Amygdala (tissue), 56 donors: ENCODE results near the gene SPRYD3.

Source experiments
- DNase-seq, 56 donors: peaks; one replicate each; lab custom pipeline; 2025; lab: John Stamatoyannopoulos, UW

SPRYD3 gene

DNA sequence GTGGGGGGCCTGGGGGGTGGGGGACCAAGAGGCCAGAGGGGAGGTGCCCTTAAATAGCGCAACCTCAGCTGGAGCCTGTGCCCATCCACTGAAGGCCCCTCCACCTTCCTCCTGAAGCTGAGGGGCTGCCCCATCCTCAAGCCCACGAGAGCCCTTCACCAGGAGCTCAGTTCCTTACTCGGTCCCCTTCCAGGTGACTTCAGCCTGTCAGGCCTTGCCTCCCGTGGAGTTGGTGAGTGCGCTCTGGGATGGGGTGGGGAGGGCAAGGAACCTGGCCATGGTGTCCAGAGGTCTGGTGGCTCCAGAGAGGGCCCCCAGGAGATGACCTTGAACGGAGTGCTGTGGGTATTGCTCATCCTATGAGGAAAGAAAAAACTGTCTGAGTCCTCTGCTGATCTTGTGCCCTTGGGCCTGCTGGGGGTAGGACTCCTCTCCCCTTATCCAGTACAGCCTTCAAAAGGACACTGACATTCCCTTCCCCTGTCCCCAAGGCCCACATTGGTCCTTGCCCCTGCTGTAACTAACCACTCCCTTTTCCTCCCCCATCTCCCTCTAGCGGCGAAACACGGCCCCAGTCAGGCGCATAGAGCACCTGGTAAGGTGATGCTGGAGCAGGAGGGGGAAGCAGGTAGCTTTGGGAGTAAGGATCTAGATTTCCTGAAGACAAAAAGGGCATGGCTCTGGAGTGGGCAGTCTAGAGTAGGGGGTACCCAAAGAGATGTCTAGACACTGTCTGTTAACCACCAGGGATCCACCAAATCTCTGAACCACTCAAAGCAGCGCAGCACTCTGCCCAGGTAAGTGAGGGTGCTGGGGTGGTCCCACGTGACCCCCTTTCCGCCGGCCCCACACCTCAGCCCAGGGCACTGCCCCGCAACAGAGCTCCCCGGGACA, 25.7 kb downstream of the SPRYD3 start:
- DNase-seq = peak in 40 of 56 donors; percentile 4 to 71 (median 48)

DNA sequence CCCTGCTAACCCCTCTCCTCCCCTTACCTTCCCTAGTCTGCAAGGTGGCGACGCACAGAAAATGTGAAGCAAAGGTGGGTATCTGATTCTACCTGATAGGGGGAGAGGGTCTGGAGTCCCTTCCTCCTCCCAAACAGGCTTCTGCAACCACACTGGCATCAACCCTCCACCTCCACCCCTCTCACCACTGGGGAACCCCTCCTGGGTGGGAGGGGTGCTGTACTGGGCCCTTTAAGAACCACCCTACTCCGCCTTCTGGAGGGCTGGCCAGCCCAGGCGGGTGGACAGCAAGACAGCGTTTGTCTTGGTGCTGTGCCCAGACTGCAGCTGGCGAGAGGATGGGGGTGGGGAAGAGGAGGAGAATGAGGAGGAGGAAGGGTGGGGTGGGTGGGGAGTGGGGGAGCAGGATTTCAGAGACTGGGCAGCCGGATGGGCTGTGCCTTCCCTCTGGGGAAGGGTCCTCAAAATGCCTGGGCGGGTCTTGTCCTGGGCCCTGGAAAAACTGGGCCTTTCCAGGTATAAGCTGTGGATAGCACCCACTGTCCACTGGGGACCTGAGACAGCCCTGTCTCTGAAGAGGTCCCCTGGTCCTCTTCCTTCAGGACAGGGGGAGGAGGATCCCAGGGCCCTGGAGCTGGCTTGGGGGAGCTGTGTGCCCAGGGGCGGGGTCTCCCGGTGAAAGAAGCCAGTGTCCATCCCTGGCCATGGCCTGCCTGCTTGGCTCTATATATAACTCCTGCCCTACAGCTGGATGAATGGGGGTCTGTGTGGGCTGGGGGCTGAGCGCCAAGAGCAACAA, 26.6 kb downstream of the SPRYD3 start:
- peak in 55 of 56 donors; percentile 36 to 95 (median 85) for DNase-seq

DNA sequence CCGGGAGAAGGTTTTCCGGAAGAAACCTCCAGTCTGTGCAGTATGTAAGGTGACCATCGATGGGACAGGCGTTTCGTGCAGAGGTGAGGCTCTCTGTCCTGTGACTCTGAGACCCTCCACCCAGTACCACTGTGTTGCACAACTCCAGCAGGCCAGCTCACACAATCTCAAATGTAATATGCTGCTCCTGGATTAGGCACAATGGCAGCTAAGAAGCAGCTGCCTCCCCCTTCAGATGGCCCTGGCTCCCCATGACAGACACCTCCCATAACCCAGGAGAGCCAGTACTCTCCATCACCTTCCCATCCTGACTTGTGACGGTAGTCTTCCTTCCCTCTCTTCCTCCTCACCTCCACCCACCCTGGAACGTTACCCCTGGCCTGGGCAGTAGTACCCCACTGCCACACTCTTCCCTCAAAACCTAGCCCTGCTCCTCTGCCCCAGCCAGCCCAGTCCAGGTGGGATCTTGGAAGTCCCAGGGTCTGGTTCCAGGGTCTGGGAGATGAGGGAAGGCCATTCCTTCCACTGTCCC, 27.2 kb downstream of the SPRYD3 start:
- DNase-seq = no peak

DNA sequence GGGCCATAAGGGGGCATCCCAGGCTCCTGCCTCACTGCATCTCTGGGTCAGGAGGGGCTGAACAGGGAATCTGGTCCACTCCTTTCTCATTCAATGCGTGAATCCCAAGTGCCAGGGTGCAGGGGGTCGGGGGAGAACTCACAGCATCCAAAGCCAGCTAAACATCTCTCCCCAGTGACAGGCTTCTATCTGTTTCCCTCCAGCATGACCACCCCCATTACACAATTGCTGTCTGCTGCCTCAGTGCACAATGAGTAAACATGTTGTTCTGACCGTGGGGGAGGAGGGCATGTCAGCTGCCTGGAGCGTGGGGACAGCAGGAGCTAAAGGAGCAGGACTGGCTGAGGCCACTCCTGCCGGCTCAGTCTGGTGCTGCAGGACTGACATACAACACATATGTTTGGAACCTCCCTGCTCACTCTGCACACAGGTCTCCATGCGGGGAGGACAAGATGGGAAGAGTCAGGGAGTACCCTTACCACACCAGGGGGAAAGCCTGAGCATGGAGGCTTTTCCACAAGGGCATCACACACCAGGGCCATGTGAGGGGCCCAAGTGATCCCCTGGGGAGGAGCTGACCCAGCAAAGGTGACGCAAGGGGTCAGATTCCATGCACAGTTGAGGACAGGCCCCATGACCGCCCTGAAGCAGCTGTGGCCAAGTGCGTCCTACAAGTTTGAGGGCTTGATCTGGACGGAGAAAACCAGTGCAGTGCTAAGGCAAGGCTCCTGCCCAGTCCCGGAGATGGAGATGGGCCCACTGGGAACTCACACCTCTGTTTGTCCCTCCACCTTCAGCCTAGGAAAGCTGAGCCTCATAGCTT, 27.9 kb downstream of the SPRYD3 start:
- peak in 54 of 56 donors; percentile 40 to 94 (median 82) for DNase-seq

DNA sequence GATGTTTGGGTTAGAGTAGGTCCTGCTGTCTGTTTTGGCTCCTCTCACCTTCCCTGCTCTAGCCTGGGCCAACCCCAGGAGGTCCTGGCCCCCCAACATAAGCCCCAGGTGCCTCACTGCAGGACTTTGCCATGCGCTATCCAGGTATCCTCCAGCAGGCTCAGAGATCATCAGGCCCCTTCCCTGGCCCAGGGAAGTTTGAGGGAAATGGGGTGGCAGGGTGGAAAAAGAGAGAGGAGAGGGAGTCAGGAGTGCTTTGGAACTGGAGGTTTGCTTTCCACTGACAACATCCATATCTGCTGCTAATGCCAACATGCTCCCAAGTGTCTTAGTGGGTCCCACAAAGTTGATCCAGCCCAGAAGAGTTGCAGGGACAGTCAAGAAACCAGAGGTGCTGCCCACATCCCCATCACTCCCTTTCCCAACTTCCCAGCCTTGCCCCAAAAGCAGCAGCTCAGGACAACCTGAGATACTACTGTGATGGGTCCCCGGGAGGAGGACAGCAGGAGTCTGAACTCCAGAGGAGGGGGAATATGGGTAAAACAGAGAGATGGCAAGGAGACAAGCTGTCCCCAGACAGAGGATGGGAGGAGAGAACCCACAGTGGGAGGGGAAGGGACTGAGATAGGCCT, 28.6 kb downstream of the SPRYD3 start:
- peak in 1 of 56 donors; percentile 78 for DNase-seq

DNA sequence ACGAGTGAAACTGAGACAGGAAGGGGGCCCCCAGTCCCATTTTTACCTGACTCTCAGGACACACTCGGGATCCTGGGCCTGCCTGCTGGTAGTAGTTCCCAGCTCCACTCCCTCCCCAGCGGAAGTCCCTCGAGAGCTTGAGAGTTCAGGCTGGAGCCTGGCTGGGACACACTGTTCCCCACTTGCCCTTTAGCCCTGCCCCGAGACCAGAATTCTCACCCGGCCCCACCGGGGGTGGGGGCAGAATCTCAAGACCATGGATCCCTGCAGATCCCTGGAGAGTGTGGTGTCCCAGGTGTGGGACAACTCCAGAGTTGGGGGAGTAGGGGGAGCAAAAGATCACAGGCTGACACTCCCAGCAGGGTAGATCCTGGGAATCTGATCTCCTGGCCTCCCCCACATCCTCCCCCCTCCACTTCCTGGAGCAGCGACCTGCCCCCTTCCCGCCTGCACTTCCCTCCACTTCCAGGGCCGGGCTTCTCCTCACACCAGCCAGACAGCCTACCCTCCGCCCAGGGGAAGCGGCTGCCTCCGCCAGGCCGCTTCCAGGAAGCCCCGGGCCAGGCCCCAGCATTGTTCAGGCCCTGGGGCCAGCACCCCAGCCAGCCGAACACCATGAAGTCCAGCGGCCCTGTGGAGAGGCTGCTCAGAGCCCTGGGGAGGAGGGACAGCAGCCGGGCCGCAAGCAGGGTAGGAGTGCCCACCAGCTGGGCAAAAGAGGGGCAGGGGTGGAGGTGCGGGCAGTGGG, 29.4 kb downstream of the SPRYD3 start, which contains the start of gene TNS2:
Gene TNS2, plus strand, starts transcription at position 495 of the 748 bp plus-strand sequence. Its CDS starts 121 bp downstream, at position 616.
- peak in 11 of 56 donors; percentile 20 to 54 (median 31) for DNase-seq

DNA sequence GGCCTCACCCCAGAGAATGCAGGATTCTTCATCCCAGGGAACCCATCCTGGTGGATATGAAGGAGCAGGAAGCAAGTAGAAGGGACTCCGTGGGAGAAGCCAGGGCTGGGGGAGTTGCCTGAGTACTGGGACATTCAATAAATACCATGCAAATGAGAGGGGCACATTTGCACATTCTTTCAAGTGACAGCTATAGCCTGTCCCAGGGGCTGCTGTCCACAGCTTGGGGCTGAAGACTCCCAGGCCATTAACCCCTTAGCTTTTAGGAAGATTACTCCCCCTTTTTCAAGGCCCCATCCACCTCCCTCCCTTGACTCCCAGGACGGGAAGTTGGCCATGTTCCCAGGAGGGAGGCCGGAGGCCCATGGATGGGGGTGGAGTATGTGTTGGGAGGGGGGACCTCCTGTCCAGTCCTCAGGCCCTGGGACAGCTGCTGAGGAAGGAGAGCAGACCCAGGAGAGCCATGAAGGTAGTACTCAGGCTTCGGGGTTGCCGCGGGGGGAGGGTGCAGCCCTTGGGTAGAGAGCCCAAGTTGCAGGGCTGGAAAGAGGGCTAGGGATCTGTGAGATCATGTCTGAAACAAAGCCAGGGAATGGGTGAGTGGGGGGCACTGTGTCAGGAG, 30.3 kb downstream of the SPRYD3 start:
- peak in 5 of 56 donors; percentile 19 to 58 (median 49) for DNase-seq

DNA sequence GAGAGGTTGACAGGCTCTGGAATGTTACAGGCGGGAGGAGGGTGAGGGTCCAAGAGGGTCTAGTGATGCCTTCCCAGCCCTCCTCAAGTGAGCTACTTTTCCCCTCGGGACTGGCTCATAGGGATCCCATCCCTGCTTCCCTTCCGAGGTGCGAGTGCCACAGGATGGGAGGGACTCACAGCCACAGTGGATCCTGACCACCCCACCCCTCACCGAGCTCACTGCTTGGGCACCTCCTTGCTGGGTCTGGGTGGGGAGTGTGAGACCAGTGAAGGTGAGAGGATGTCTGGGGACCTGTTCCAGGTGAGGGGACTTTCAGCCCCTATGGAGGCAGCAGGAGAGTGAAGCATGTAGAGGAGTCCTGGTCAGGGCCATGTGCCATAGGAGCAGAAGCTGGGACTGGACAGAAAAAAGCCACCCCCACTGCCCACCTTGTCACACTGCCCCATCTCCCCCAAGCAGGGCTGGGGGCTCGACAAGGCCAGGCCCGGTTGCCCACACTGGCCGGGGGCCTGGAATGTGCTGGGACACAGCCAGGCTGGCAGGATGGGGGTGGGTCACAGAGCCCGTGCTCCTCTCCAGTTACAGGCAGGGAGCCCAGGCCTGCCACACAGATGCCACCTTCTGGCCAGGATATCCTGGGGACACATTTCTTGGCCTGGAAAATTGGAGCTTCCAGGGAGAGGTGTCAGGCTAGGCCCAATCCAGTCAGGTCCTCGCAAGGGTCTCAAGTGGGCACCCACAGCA, 31.0 kb downstream of the SPRYD3 start:
- peak in 46 of 56 donors; percentile 17 to 80 (median 56) for DNase-seq

DNA sequence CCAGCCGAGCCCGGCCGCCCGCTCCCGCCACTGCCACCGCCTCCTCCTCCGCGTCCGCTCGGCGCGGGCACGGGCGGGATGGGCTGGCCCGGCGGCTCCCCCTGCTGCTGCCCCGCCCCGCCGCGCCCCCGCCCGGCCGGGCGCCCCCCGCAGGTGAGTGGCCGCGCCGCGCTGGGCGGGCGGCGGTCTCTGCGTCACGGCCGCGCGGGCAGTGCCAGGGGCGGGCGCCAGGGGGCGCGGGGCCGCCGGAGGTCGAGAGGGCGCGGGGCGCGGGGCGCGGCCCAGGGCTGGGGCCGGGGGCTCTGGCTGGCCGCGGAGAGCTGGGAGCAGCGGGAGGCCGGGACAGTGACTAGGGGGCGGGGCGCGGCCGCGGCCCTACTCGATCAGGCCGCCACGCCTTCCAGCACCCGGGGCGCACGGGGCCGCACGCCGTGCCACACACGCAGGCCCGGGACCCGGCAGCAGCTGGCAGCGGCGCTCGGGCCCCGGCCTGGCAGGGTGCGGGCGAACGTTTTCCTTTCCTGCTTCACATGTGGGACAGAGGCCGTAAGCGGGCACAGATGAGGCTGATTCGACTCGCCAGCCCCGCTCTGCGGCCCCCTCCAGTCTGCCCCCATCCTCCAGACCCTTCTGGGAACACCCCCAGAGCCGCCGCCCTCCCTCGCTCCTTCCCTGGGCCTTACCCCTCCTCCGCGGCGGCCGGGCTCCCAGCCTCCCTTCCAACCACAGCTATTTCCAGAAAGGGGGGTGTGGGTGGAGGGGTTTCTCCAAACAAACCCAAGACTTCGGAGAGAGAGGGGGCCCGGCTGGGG, 31.8 kb downstream of the SPRYD3 start:
- peak in 40 of 56 donors; percentile 26 to 89 (median 74) for DNase-seq

DNA sequence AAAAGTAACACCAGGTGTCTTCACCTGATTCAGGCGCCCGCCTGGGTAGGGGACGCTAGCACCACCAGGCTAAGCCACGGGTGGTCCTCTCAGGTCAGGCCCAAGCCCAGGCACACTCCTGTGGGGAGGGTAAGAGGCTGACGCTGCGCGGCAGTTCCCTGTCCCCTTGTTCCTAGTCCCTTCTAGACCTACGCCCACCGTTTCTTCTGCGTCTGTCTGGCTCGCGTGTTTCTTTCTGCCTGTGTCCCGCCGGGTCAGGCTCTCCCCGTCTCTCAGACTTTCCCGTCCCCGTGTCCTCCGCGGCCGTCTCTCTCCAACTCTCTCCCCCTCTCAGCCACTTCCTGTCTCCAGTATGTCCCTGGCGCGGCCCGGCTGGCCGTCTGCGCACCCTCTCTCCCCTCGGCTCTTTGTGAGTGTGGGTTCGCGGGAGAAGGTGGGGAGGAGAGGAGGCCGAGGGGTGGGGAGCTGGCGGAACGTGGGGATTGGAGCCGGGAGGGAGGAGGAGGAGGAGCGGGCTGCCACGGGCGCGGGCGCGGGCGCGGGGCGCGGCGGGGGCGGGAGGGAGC, 32.5 kb downstream of the SPRYD3 start:
- DNase-seq = peak in 55 of 56 donors; percentile 34 to 90 (median 81)

DNA sequence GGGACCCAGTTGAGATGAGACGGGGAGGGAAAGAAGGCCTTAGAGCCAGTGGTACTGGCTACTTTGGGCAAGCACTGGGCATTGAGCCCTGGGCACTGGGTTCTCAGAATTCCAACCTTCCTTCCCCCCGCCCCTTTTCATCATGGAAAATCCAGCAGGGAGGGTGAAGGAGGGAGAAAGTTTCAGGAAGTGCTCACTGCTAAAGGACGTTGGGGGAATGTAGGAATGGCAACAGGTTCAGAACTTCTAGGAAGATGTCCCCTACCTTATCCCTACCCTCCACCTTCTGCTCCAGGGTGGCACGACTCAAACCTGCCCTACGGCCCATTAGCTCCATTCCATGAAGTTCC, 33.5 kb downstream of the SPRYD3 start:
- no peak for DNase-seq

DNA sequence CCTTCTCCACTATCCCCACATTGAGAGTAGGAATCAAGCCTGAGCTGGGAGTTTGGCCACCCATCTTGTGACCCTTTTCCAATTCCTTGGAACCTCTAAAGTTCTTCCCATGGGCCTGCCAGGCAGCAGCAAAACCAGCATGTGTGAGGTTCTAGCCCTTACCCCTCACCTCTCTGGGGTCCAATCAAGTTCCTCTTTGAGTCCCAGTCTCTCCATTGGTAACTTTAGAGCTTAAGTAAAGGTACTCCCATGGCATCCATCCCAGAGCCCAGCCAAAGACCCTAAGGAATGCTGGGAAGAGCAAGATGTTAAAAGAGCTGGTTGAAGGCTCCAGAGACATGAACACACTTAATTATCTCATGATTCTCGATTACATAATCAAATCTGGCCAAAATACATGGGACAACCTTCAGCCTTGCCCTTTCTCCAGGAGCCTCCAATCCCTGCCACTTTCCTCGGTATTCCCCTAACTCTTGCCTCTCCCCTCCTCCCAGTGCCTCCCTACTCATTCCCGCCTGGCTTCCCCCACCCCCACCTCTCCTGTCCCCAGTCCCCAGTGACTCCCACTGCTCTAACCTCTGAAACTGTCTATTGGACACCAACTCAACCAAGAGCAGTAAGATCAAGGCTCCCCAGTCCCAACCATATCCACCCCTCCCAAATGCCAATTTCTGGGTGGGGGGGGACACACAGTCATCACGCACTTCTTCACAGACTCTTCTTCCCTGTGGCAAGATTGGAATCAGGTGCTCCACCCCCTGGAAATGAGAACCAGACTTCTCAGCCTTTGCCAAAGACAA, 34.1 kb downstream of the SPRYD3 start:
- no peak for DNase-seq

DNA sequence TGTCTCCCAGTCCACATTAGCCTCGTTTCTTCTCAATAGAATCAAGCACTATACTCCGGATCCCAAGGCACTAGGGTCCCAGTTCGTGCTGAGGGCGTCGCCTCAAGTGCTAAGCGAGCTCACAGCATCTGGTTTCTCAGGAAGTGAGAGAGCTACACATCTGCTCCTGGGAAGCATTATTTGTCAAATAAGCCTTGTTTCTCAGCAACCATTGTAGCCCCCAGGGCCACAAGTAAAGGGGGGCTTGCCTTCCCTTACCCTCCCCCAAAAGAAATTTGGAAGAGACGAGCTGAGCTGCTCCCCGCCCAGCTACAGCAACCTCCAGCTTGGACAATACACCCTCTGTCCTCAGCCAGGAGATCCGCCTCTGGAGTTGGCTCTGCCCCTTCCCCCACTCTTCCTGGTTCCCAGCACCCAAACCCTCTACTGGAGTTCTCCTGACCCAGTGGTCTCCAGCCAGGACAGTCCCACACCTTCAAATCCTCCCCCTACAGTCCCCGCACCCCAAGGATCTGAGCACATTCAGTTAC, 35.1 kb downstream of the SPRYD3 start:
- peak in 34 of 56 donors; percentile 31 to 78 (median 59) for DNase-seq

DNA sequence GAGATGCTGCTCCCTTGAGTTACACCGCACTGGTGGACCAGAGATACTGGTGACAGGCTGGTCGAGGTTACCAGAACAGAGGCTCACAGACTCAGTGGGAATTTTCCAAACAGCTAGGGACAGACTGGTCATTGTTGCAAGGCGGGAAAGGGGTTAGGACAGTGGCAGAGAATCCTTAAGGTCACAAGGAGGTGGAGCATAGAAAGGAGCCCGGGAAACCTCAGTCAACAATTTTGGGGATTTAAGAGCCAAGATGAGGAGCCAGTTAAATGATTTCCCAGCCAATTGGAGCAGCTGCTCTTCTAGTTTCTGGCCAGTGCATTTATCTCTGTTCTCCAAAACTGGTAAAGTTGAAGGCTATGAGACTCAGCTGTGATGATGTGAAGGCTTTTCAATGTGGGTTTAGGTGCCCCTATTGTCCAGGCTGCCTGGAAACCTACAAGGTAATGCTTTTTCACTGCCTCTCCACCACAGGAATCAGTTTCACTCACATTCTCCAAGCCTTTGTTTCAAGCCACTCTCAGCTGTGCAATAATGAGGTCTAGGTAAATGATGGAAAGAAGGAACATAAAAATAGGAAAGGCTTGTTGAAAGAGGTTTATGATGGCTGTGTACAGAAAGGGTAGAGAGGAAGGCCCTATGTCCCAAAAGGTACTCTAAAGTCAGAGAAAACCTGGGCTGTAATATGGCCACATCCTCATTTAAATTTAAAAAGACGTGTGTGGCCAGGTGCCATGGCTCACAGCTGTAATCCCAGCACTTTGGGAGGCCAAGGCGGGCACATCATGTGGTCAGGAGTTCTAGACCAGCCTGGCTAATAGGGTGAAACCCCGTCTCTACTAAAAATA, 36.4 kb downstream of the SPRYD3 start:
- DNase-seq = no peak
